ENCODE measurements around the gene SP2.
"Not testable (repeated sequence)": the region's sequence is repeated elsewhere in the genome, so short reads cannot be mapped to it uniquely, and the experiment has no call there.

SP2 gene

DNA sequence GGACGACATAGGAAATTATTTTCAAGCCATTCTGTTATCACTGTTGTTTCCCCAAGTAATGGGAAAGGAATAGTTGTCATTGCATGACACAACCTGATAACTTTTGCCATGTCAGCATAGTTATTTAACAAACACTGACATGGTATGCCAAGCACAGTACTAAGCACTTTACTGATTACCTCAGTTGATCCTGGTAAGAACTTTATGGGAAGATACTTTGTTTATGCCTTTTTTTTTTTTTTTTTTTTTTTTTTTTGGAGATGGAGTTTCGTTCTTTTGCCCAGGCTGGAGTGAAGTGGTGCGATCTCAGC is 29.6 kb downstream of the SP2 start:
- no peak for FAIRE-seq

DNA sequence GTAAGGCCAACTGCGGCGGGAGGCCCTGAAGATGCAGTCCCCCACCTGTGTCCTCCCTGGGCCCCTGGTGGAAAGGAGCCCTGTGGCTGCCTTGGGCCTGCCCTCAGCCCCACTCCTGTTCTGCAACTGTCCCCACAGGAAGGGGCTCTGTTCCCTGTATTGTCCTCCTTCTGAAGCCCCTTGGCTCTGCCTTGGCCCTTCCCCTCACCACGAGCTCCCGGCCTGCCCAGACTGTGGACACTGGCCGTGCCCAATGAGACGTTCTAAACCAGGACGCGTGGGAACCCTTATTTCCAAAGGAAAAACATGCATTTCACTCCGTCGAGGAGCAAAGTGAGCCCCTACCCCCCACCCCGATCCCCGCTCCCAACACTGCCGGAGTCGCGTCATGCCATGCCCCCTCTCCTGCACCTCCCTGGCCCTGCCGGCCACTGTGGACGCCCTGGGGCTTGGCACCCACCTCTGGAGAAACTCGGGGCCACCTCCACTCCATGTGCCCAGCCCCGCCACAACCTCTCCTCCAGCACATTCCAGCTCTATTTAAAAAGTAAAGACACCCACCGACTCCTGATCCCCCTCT is 31.9 kb downstream of the SP2 start:
- FAIRE-seq = no peak

DNA sequence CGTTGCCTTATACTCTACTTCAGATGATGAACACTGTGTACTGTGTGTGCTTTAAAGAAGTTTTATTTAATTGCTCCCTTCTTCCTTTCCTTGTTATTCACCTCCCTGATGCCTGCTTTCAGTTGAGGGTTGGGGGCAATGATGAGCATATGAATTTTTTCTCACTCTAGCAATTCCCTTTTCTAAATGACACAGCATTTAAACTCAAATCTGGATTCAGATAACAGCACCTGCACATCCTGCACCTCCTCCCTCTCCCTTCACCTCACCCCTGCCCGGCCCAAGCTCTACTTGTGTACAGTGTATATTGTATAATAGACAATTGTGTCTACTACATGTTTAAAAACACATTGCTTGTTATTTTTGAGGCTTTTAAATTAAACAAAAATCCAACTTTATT is 32.4 kb downstream of the SP2 start:
- FAIRE-seq = no peak

DNA sequence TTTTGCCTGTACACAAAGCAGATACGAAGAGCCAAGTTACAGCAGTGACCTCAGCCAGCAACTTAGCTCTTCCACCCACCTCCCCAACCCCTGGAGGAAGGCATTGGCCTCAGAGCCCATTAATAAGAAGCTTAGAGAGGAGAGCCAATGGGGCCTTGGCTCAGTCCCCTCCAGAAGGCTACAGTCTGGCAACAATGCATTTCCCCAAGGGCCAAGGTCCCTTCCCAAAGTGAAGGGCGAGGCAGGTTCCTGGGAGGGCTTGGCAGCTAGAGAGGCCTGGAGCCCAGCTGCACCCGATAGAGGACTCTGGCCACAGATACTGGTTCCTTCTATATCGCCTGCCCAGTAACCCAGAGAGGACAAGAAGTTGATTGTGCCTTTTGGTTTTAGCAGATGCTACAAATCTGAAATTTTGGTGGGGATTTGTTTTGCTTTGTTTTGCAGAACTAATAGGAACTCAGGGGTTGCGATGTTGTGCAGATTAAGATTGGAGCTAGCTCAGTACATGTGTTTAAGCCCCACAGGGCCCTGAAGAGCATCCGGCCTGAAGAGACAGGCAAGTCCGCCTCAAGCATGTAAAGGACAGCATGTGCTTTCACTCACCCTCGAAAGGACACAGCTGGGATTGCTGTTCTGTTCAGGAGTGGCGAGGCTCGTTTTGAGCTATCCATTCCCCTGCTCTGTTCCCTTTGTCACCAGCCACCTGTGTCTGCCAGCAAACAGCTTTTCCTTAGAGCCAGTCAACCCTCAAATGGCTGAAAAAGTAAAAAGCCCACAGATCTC is 33.4 kb downstream of the SP2 start:
- FAIRE-seq = no peak

DNA sequence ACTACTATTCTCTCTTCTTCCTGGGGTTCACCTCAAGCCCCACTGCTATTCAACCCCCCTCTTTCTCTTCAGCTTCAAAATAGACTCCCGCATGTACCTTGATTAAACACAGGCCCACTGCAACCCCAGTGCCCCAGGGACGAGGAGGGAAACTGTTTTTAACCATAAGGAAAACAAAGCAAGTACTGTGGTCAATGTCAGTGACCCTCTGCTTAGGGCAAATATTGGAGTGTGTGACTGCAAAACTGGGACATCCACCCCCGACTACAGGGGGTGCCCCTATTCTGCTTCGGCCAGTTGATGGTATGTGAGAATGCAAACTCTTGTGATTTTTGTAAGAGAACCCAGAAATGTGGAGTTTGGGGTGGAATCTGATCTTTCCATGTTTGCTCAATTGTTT is 35.8 kb downstream of the SP2 start:
- no peak for FAIRE-seq

DNA sequence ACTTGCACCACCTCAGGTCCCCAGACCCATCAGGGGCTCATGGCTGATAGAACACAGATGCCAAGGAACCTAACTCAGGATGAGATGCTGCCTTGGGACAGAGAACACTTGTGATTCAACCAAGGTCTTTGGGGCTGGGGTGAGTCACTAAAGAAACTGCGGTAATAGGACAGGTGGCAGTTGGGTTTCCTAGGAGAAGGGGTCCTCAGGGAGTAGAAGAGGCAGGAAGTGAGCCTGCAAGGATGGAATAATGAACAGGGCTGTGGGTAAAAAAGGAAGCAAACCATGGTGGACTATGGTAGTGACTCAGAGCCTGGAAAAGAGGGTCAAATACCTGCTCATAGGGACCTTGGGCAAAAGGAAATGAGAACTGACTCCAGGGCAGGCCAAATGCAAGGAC is 38.8 kb downstream of the SP2 start:
- FAIRE-seq = no peak

DNA sequence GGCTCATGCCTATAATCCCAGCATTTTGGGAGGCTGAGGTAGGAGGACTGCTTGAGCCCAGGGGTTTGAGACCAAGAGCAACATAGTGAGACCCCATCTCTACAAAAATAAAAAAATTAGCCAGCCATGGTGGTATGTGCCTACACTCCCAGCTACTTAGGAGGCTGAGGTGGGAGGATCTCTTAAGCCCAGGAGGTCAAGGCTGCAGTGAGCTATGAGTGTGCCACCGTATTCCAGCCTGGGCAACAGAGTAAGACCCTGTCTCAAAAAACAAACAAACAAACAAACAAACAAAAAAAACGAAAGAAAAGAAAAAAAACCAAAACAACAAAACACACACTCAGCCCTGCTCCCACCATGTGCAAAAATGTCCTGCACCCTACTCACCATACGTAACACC is 39.4 kb downstream of the SP2 start:
- not testable (repeated sequence) for FAIRE-seq

DNA sequence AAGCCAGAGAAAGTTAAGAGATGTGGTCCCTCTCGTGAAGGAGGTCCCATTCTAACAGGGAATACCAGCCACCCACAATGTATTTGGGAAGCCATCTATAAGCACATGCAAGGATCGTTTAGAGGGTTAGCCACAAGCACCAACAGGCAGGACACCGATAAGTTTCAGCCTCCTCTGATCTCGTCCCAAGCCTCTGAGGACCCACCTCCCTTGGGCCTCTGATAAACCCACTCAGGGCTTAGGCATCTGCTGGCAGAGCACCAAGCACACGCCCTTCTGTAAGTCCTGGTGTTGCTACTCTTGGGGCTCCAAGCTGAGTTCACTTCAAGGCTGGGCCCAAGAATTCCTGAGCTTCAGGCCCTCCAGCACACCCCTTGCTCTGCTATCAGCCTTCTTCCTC is 39.9 kb downstream of the SP2 start:
- FAIRE-seq = no peak

DNA sequence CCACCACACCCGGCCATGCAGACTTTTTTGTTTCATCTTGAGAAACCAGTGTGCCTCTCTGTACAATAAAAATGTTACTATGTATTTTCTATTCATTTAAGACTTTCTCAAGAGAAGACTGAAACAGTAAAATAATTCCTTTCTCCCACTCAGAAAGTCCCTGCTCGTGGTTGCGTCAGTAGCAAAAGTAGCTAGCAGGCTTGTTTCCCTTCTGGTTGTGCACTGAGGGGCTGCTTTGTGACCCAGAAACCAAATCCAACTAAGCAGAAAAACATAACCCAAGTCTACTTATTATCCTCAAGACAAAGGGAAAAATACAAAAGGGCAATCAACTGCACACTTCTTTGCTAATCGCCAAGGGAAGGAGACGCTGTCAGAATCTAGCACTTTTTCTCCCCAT is 41.9 kb downstream of the SP2 start:
- no peak for FAIRE-seq

DNA sequence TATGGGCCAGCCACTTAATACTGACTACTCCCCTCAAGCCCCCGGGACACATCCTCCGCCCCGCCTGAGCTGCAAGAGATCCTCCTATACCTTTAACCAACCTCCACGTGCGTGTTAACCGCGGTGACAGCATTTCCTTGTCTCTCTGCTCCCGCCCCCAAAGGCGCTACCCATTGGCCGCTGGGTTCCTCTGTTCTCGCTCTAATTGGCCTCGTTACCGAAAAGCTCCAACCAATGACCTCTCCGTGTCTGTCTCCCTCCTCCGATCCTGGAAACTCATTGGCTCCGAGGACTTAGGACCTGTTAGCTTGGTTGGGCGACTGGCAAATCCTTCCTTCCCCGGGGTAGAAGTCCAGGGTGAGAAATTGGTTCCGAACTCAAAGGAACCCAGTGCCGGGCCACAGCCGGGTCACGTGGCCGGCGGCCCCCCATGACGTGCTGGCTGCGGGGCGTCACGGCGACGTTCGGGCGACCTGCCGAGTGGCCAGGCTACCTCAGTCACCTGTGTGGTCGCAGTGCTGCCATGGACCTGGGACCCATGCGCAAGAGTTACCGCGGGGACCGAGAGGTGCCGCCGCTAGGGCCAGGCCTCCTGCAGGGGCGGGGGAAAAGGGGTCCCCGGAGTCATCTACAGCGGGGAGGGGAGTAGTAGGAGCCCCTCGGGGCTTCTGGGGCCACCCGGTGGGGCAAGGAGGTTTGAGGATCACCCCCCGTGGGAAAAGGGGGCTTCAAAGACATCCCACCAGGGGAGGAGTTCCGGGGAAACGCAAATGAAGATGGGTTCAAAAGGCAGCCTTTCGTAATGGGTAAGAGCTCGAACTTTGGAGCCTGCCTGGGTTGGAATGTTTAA is 45.4 kb downstream of the SP2 start, which contains the start of gene PNPO:
Gene PNPO (plus strand): TSS at position 326 of the 850 bp plus-strand sequence. CDS start 105 bp downstream, at position 431.
- peak; percentile 49 for FAIRE-seq

DNA sequence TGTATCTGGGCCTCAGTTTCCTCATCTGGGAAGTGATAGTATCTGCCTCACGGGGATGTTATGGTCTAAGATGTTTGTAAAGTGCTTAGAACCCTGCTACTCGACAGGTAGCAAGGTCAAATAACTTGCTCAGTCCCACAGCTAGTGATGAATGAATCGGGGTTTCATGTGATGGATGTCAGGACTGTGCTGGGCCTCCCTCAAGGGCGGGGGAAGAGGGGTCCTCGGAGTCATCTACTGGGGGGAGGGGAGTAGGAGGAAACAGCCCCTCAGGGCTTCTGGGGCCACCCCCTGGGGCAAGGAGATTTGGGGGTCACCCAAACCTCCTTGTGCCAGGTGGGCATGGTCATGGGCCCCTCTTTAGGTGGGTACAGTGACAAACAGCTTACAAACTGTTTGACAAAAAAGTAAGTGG is 46.1 kb downstream of the SP2 start:
- no peak for FAIRE-seq

DNA sequence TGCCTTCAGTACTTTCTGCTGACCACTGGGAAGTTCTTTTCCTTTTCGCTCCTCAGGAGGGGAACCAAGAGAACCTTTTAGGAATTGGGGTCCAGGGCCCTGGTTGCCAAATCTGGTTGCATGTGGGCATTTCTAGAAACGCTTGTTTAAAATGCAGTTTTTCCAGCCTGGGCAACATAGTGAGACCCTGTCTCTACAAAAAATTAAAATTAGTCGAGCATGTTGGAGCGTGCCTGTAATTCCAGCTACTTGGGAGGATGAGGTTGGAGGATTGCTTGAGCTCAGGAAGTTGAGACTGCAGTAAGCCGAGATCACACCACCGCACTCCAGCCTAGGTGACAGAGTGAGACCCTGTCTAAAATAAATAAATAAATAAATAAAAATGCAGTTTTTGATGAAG is 46.5 kb downstream of the SP2 start:
- FAIRE-seq = no peak

DNA sequence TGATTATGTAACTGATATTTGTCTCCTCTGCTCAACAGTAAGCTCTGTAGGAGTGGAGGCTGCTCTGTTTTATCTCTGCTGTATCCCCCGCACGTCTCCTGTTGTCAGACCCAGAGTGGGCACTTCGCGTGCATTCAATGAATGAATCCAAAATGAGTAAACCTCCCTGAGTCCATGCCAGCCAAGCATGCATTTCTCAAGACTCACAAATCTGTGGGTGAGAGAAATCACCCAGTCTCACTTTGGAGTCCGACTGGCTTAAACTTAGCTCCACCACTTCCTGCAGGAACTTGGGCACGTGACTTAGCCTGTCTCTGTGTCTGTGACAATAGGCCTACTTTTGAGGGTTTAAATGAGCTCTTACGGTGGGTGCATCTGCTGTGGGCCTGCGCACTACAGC is 49.0 kb downstream of the SP2 start:
- no peak for FAIRE-seq

DNA sequence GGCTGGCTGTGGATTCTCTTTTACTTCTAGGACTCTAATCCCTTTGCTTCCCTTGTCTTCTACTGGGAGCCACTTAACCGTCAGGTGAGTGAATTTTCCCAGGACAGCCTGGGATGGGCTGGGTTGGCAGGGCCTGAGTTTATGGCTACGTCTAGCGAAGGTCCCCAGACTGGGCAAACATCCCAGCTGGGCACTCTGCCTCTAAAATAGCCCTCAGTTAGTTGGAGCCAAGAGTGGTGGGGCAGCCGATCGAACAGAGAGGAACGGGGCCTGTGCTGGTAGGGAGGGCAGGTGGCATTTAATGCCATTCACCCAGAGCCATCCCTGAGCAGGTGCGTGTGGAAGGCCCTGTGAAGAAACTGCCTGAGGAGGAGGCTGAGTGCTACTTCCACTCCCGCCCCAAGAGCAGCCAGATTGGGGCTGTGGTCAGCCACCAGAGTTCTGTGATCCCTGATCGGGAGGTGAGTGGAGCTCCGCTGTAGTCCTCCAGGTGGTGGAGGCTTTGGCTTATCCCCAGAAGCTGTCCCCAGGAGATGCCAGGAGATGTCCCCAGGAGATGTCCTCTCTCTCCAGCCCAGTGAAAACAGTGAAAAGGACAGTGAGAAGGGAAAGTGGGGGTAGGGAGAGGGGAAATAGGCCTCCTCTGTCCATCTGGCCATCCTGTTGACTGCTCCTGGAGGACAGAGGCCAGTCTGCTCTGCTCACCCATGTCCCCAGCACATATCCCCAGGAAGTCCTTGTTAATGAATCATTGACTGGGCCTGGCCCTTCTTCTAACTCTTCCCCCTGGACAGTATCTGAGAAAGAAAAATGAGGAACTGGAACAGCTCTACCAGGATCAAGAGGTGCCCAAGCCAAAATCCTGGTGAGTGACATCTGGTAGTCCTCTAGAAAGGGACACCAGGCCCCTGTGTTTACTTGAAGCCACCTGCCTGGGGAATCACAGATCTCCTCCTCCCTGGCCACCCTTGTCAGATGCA is 49.8 kb downstream of the SP2 start:
- no peak for FAIRE-seq

DNA sequence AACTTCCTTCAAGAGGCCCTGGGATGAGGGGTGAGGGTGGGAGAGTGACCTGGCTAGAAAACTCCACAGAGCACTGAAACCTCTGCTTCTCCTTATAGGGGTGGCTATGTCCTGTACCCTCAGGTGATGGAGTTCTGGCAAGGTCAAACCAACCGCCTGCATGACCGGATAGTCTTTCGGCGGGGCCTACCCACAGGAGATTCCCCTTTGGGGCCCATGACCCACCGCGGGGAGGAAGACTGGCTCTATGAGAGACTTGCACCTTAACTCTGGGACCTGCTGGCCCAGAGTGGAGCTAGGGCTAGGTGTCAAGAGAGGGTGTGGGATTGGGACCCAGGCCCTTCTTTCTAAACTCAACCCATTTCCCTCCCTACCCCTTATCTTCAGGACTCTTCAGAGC is 50.5 kb downstream of the SP2 start:
- FAIRE-seq = no peak

DNA sequence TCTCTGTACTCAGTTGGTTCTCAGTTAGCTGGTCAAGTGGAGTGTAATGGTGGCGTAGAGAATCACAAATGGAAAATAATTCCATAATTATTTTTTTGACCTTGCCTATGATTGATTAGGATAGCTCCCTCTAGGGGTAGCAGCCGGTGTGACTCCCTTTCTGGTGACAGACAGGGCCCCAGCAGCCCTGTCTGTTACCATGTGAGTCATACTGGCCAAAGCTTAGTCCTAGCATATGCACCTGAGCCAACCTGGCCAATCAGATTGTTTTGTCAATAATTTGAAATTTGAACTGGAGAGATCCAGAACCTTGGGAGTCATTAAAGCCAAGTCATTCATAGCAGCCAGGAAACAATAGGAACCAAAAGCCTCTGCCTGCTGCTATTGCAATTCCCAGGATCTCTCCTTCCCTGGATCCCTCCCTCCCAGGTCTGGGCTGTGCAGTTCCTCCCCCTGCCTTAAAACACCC is 50.9 kb downstream of the SP2 start:
- FAIRE-seq = no peak

DNA sequence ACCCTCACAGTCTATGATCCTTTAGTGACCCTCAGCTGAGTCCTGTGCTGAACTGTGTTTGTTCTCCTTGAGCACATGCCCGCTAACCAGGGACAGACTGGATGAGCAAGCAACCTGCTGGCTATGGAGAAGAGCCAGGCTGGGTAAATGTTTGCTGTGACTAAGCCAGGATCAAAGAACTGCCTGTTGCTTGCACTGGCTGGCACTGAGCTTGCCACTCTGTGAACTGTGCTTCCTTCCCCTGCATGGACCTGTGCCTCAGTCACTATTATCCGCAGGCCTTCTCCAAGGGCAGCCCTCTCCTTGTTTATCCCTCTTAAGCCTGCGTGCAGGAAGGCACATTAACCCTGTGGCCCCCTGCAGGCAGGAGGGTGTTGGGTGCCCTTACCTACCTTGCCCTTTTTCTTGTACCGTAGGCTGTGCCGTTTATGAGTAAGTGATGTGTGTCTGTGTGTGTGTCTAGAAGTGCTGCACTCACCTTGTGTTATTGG is 52.7 kb downstream of the SP2 start:
- FAIRE-seq = no peak

DNA sequence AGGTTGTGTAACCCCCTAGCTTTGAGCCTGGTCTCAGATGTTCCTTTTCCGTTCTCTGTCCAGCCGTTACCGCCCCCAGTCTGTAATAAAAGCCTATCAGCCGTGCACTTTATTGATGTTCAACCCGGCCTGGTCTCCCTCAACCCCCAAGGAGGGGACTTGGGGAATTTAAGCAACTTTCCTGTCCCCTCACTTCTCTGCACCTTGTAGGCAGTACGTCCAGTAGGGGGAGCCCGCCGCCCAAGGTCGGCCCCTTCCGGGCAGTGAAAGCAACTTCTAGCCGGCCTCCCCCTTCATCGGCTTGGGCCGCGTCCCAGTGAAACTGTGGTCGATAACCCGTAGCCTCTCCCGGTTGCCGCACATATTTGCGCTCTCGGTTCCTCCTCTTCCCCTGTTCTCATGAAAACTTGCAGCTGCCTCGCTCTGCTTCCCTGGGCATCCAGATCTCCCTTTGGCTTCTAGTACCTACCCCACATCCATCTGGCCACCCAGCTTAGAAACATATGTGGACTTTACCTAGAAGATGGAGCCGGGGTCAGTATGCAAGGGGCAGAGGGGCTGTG is 53.2 kb downstream of the SP2 start:
- FAIRE-seq = no peak

DNA sequence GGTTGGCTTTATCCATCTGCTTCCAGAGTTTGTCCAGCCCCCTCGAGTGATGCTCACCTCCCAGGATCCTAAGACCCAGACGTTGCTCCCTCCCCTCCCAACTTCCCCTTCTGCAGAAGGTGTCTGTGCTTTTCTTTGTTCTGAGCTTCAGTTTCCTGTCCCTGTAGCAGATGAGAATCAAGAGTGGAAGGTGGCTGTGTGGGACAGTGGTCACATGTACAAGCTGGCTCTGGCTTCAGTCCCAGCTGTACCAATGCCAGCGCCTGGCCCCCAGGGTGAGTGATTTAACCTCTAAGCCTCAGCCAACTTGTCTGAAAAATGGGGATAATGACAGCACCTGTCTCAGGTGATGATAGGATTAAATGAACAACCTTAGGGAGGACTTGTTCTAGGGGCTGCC is 53.9 kb downstream of the SP2 start:
- FAIRE-seq = no peak

DNA sequence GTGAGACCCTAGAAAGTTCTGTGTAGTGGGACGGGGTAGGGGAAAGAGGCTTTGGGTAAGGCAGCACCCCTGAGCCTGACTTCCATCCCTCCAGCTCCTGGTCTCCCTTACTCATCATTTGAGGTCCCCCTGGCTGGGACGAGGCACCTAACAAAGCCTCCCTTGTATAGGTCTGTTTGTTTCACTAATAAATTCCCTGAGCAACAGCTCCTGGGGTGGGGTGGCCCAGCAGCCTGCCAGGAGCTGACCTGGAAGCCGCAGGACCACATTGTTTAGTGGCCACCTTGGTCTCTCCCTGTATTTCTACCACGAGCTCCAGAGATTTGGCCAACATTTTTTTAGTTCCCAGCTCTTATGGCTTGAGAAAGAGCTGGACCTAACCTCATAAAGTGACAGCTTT is 54.4 kb downstream of the SP2 start:
- no peak for FAIRE-seq

DNA sequence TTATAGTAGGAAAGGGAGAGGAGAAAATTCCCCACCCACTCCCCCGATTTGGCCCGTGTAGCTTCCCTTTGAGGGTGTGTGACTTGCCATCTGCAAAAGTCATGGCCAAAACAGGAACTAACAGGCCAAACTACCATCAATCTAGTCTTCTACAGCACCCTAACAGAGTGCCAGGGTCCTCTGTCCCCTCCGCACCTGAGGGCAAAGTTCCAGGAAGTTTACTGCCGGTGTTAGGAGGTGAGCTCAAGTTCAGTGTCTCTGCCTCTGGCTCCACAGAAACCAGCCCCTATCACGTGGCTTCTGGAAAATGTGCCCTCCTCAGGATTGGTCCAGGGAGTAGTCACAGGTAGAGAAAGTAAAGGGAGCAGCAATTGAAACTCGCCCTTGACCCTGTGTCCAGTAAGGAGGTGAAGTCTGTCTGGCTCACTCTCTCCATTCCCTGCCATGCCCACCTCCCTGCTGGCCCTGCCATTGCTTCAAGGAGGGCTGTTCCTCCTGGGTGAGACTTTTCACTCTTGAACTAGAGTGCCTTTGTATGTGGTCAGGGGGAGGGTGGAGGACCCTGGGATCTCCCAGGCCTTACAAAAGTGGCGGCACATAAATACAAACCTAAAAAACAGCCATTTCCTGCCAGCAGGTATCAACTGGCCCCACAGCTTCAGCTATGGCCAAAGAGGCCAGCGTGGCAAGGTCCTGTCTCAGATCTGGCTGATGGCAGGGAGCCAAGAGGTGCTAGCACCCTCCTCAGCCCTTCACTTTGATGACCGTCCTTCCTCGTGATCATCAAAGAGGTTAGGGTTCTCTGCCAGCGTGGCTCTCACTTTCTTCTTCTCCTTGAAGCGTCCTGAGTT is 56.4 kb downstream of the SP2 start:
- no peak for FAIRE-seq
